Motor neuron (in vitro differentiated cells): ENCODE results near the gene CHAMP1. TPM values are rescaled to one million over a fixed set of nuclear protein-coding genes. Genes with fewer than 3 reads are reported as not detected.

Experiments used
- ATAC-seq, 8 experiments: fragments of 200-7000 bp; cut with Tn5 transposase; replicated peaks in 6 of 8; 2 replicates each; pipeline ENCODE4 v1.8.0; 2021; ENCODE audit warnings: mild to moderate bottlenecking in 8 of 8, moderate library complexity in 8 of 8
- H3K27ac ChIP-seq, 2 donors: fragments of 250-450 bp; sonication (Bioruptor Pico); 2 replicates each; pipeline ENCODE4 v1.9.0; 2021; ENCODE audit warnings: antibody characterized with exemption in 2 of 2, mild to moderate bottlenecking in 2 of 2, moderate library complexity in 1 of 2
- H3K4me1 ChIP-seq, 2 donors: fragments of 250-450 bp; sonication (Bioruptor Pico); replicated peaks in 1 of 2; 2 replicates each; pipeline ENCODE4 v1.6.1; 2021; ENCODE audit warnings: antibody characterized with exemption in 2 of 2, mild to moderate bottlenecking in 2 of 2, moderate library complexity in 1 of 2
- H3K4me3 ChIP-seq, 5 donors: fragments of 250-450 bp; sonication (Bioruptor Pico); 2 replicates each; pipeline ENCODE4 v1.9.0; 2021; ENCODE audit warnings: antibody characterized with exemption in 5 of 5, mild to moderate bottlenecking in 5 of 5, moderate library complexity in 4 of 5
- WGBS, 10 experiments: fragments of 450-650 bp; shearing (Covaris generic); methylation state at CpG; one replicate each; pipeline ENCODE4 v1.0.0; 2022; 5-methylcytosine and 5-hydroxymethylcytosine counted together
- in situ Hi-C, 9 experiments: fragments of 400-800 bp; cut with MboI; loops; one replicate each; pipeline ENCODE4 v1.15.0; 2021; ENCODE audit warnings: low sequenced_read_pairs in 9 of 9, low pct_unique_long_range_greater_than_20kb in 2 of 9; ENCODE audit not compliant: unreplicated experiment in 9 of 9
- total RNA-seq, 8 experiments: library from RNA; unstranded; fragments of 300-600 nt; gene quantifications; 2 replicates each; pipeline versions ENCODE4 v1.2.3 to v1.2.4, GENCODE V29; 2022

Gene CHAMP1
- total RNA-seq, 8 experiments from 2014 or later: 6.3 to 39.2 (median 11.6) TPM

GRCh38 chr13:114283576-114283975 lies 30.7 kb upstream of the CHAMP1 start:
- Histone ChIP-seq H3K27ac (no peak overlapping the region), H3K4me1 (peaks cover 8 to 10% of the 10 kb centered on the region in 2 donors), H3K4me3 (no peak overlapping the region)
- in situ Hi-C loops: no loop called here
- 67 to 100% (median 82%) methylated on average over 1 to 3 of the region's 3 CpGs; no CpG with 5 or more reads in 2 of the 10 experiments for WGBS, 10 experiments
- no peak for ATAC-seq

- H3K27ac ChIP-seq: no peak overlapping the region
- WGBS, 10 experiments: 80 to 100% (median 99%) methylated on average over 1 to 8 of the region's 8 CpGs; no CpG with 5 or more reads in 2 of the 10 experiments
- H3K4me1 ChIP-seq: peaks cover 6 to 10% of the 10 kb centered on the region in 2 donors
- in situ Hi-C loops: no loop called here
- H3K4me3 ChIP-seq: no peak overlapping the region
- ATAC-seq: no peak
These were observed 29.6 kb upstream of the CHAMP1 start for GRCh38 chr13:114284680-114285079.

- in situ Hi-C loops: no loop called here
- 0 to 100% (median 77%) methylated on average over 1 to 4 of the region's 4 CpGs for WGBS, 10 experiments
- Histone ChIP-seq H3K27ac (no peak overlapping the region), H3K4me1 (peaks cover 4 to 5% of the 10 kb centered on the region in 2 donors), H3K4me3 (no peak overlapping the region)
- no peak for ATAC-seq
These were observed 29.0 kb upstream of the CHAMP1 start for GRCh38 chr13:114285166-114285808.

GRCh38 chr13:114286808-114287207 lies 27.5 kb upstream of the CHAMP1 start:
- no peak for ATAC-seq
- in situ Hi-C loops: no loop called here
- Histone ChIP-seq H3K4me1 (no peaks in the 10 kb centered on the region), H3K27ac (no peak overlapping the region), H3K4me3 (no peak overlapping the region)
- WGBS, 10 experiments: 83 to 98% (median 94%) methylated on average over 2 to 8 of the region's 8 CpGs; no CpG with 5 or more reads in 2 of the 10 experiments

- Histone ChIP-seq H3K4me1 (no peaks in the 10 kb centered on the region), H3K27ac (no peak overlapping the region), H3K4me3 (no peak overlapping the region)
- 50 to 100% (median 98%) methylated on average over 1 to 6 of the region's 8 CpGs; no CpG with 5 or more reads in 2 of the 10 experiments for WGBS, 10 experiments
- ATAC-seq: peak in 1 of 8 experiments; percentile 19
- in situ Hi-C loops: no loop called here
These were observed 26.1 kb upstream of the CHAMP1 start for GRCh38 chr13:114288157-114288591.

- no peak for ATAC-seq
- no peak overlapping the region for H3K27ac ChIP-seq
- 60 to 100% (median 90%) methylated on average over 2 to 8 of the region's 10 CpGs; no CpG with 5 or more reads in 4 of the 10 experiments for WGBS, 10 experiments
- H3K4me3 ChIP-seq: no peak overlapping the region
- in situ Hi-C loops: no loop called here
- no peaks in the 10 kb centered on the region for H3K4me1 ChIP-seq
These were observed 17.9 kb upstream of the CHAMP1 start for GRCh38 chr13:114296448-114296847.

GRCh38 chr13:114296902-114297301 lies 17.4 kb upstream of the CHAMP1 start:
- Histone ChIP-seq H3K4me1 (no peaks in the 10 kb centered on the region), H3K27ac (no peak overlapping the region), H3K4me3 (no peak overlapping the region)
- no peak for ATAC-seq
- WGBS, 10 experiments: 50 to 100% (median 87%) methylated on average over 1 to 5 of the region's 5 CpGs
- in situ Hi-C loops: no loop called here

- 52 to 88% (median 81%) methylated on average over 1 to 9 of the region's 12 CpGs; no CpG with 5 or more reads in 2 of the 10 experiments for WGBS, 10 experiments
- no peak overlapping the region for H3K27ac ChIP-seq
These were observed 15.4 kb upstream of the CHAMP1 start for GRCh38 chr13:114298866-114299265.

GRCh38 chr13:114299604-114300305 lies 14.5 kb upstream of the CHAMP1 start:
- in situ Hi-C loops: no loop called here

More at GRCh38 chr13:114298866-114299265, 15.4 kb upstream of the CHAMP1 start:
- H3K4me3 ChIP-seq: no peak overlapping the region
- no peak for ATAC-seq
- in situ Hi-C loops: no loop called here
- H3K4me1 ChIP-seq: no peaks in the 10 kb centered on the region

GRCh38 chr13:114303700-114304327 lies 10.5 kb upstream of the CHAMP1 start:
- no peak overlapping the region for H3K27ac ChIP-seq
- H3K4me1 ChIP-seq: no peaks in the 10 kb centered on the region
- ATAC-seq: peak in 1 of 8 experiments; percentile 23
- 60 to 92% (median 86%) methylated on average over 1 to 8 of the region's 11 CpGs; no CpG with 5 or more reads in 4 of the 10 experiments for WGBS, 10 experiments
- H3K4me3 ChIP-seq: no peak overlapping the region
- in situ Hi-C loops: no loop called here

More at GRCh38 chr13:114299604-114300305, 14.5 kb upstream of the CHAMP1 start:
- no peak for ATAC-seq
- Histone ChIP-seq H3K4me3 (no peak overlapping the region), H3K27ac (no peak overlapping the region), H3K4me1 (no peaks in the 10 kb centered on the region)
- 90 to 100% (median 98%) methylated on average over 2 to 10 of the region's 12 CpGs for WGBS, 10 experiments

- no peaks in the 10 kb centered on the region for H3K4me1 ChIP-seq
- ATAC-seq: no peak
- no peak overlapping the region for H3K27ac ChIP-seq
- in situ Hi-C loops: no loop called here
- H3K4me3 ChIP-seq: no peak overlapping the region
- 61 to 100% (median 81%) methylated on average over 1 to 6 of the region's 13 CpGs; no CpG with 5 or more reads in 4 of the 10 experiments for WGBS, 10 experiments
These were observed 9.8 kb upstream of the CHAMP1 start for GRCh38 chr13:114304346-114305034.

GRCh38 chr13:114309086-114309485 lies 5.2 kb upstream of the CHAMP1 start:
- in situ Hi-C loops: no loop called here
- no peak overlapping the region for H3K4me3 ChIP-seq

More at GRCh38 chr13:114309086-114309485, 5.2 kb upstream of the CHAMP1 start:
- Histone ChIP-seq H3K4me1 (peaks cover 5% of the 10 kb centered on the region in 2 donors), H3K27ac (no peak overlapping the region)
- 88 to 100% (median 100%) methylated on average over 1 to 2 of the region's 2 CpGs; no CpG with 5 or more reads in 1 of the 10 experiments for WGBS, 10 experiments
- no peak for ATAC-seq
